ENCODE measurements around the gene RAB36. TPM values are rescaled to one million over a fixed set of nuclear protein-coding genes. Genes with fewer than 3 reads are reported as not detected.

The RAB36 gene
- total and polyA plus RNA-seq, 2 experiments from 2014 or later: 2.7 to 5.3 TPM

DNA sequence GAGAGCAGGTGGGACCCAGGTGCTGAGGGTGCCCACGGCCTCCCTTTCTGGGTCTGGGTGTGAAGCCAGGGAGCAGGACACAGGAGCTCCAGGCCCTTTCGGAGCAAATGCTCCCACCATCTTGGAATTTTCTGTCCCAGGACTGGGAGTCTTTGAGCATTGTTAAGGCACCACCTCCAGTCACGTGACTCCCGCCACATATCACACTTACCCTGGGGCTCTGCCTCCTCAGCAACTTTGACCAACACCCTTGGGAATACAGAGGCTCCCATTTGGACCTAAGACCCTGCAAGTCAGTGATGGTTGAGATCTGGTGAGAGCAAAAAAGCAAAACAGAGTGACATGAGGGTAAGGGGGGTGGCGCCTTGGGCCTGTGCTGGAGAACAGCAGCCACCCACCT, 39.4 kb upstream of the RAB36 start:
- peaks cover 3% of the 10 kb centered on the region for H3K4me1 ChIP-seq (ENCODE audit: insufficient read depth)
- H3K4me3 ChIP-seq: no peak overlapping the region
- no peak overlapping the region for H2AFZ ChIP-seq
- no peaks in the 10 kb centered on the region for H3K79me2 ChIP-seq
- no peak for TF ChIP-seq EZH2phosphoT487 (IDR thresholded peaks at IDR 0.05; ENCODE audit: low read depth, severe bottlenecking, unreplicated experiment)
- TF ChIP-seq, protein P1, sequence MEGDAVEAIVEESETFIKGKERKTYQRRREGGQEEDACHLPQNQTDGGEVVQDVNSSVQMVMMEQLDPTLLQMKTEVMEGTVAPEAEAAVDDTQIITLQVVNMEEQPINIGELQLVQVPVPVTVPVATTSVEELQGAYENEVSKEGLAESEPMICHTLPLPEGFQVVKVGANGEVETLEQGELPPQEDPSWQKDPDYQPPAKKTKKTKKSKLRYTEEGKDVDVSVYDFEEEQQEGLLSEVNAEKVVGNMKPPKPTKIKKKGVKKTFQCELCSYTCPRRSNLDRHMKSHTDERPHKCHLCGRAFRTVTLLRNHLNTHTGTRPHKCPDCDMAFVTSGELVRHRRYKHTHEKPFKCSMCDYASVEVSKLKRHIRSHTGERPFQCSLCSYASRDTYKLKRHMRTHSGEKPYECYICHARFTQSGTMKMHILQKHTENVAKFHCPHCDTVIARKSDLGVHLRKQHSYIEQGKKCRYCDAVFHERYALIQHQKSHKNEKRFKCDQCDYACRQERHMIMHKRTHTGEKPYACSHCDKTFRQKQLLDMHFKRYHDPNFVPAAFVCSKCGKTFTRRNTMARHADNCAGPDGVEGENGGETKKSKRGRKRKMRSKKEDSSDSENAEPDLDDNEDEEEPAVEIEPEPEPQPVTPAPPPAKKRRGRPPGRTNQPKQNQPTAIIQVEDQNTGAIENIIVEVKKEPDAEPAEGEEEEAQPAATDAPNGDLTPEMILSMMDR (IDR thresholded peaks at IDR 0.05; ENCODE audit: poor library complexity): no peak
- TF ChIP-seq EZH2 (IDR thresholded peaks at IDR 0.05; ENCODE audit: borderline replicate concordance): no peak
- H3K4me2 ChIP-seq: no peak overlapping the region
- DNase-seq (ENCODE audit: low spot score): no peak
- no peaks in the 10 kb centered on the region for H3K9me2 ChIP-seq (replicated peaks; ENCODE audit: insufficient read depth)
- H4K20me1 ChIP-seq (ENCODE audit: insufficient read depth, poor library complexity, severe bottlenecking): no peaks in the 10 kb centered on the region
- no peaks in the 10 kb centered on the region for H3K36me3 ChIP-seq (replicated peaks; ENCODE audit: insufficient read depth, low read depth)
- H3K27me3 ChIP-seq: no peaks in the 10 kb centered on the region
- no peaks in the 10 kb centered on the region for H3K9me3 ChIP-seq (ENCODE audit: low read depth)
- WGBS (ENCODE audit: low lambda C conversion rate, missing lambda C conversion rate): 91% methylated on average over 5 of the region's 5 CpGs
- H3K27ac ChIP-seq: no peak overlapping the region

DNA sequence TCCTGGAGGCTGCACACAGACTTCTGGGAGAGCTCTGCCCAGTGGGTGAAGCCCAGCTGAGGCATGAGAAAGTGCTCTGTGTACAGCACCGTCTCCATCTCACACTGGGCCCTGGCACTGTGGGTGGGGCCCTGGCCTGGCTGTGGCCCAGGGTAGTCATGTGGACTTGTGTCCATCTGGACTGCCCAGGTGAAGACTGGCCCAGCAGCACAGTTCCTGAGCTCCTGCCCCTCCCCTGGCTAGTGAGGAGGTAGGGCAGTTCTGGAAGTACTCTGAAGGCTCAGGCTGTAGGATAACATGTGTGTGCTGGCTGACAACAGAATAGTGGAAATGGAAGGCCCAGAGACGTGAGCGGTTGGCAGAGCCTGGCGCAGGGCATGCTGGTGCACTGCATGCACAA, 38.9 kb upstream of the RAB36 start:
- Histone ChIP-seq H3K4me3 (no peak overlapping the region), H4K20me1 (ENCODE audit: insufficient read depth, poor library complexity, severe bottlenecking) (no peaks in the 10 kb centered on the region), H3K27ac (no peak overlapping the region), H3K4me2 (no peak overlapping the region), H2AFZ (no peak overlapping the region), H3K9me3 (ENCODE audit: low read depth) (no peaks in the 10 kb centered on the region), H3K4me1 (ENCODE audit: insufficient read depth) (peaks cover 3% of the 10 kb centered on the region), H3K36me3 (replicated peaks; ENCODE audit: insufficient read depth, low read depth) (no peaks in the 10 kb centered on the region), H3K9me2 (replicated peaks; ENCODE audit: insufficient read depth) (no peaks in the 10 kb centered on the region), H3K79me2 (no peaks in the 10 kb centered on the region), H3K27me3 (no peaks in the 10 kb centered on the region)
- DNase-seq (ENCODE audit: low spot score): no peak
- TF ChIP-seq, protein P1 (IDR thresholded peaks at IDR 0.05; ENCODE audit: poor library complexity): no peak
- WGBS (ENCODE audit: low lambda C conversion rate, missing lambda C conversion rate): 97% methylated on average over 4 of the region's 4 CpGs

DNA sequence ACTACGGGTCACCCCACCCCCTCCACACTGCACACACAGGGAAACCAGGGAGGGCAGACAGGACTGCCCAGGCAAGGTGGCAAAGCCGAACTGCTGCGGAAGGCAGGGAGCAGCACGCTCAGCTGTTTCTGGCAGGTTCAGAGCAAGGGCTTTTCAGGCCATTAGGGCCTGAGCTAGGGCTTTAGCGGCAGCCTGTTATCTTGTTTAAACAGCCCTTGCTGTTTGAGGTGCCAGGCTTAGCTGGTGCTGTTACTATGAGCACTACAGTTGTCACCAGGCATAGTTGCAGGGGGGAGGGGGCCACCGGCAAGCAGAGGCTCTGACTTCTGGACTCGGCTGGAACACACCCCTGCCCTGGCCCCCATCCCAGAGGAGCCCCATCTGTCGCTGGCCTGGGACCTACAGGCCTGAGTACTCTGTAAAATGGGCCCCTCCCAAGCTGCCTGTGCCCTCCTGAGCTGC, 38.3 kb upstream of the RAB36 start:
- no peaks in the 10 kb centered on the region for H3K9me2 ChIP-seq (replicated peaks; ENCODE audit: insufficient read depth)
- H3K4me3 ChIP-seq: no peak overlapping the region
- H3K36me3 ChIP-seq (replicated peaks; ENCODE audit: insufficient read depth, low read depth): no peaks in the 10 kb centered on the region
- no peak overlapping the region for H3K27ac ChIP-seq
- TF ChIP-seq EZH2 (IDR thresholded peaks at IDR 0.05; ENCODE audit: borderline replicate concordance): no peak
- TF ChIP-seq, protein P1 (IDR thresholded peaks at IDR 0.05; ENCODE audit: poor library complexity): no peak
- no peak for TF ChIP-seq EZH2phosphoT487 (IDR thresholded peaks at IDR 0.05; ENCODE audit: low read depth, severe bottlenecking, unreplicated experiment)
- H3K4me2 ChIP-seq: no peak overlapping the region
- DNase-seq (ENCODE audit: low spot score): peak; percentile 35
- no peaks in the 10 kb centered on the region for H3K9me3 ChIP-seq (ENCODE audit: low read depth)
- peaks cover 3% of the 10 kb centered on the region for H3K4me1 ChIP-seq (ENCODE audit: insufficient read depth)
- H4K20me1 ChIP-seq (ENCODE audit: insufficient read depth, poor library complexity, severe bottlenecking): no peaks in the 10 kb centered on the region
- no peak overlapping the region for H2AFZ ChIP-seq
- WGBS (ENCODE audit: low lambda C conversion rate, missing lambda C conversion rate): 65% methylated on average over 8 of the region's 8 CpGs
- H3K27me3 ChIP-seq: no peaks in the 10 kb centered on the region
- no peaks in the 10 kb centered on the region for H3K79me2 ChIP-seq
